OCI-M2 (cell line): Measurements from ENCODE around the gene NSF.
"Not testable (repeated sequence)": the region's sequence is repeated elsewhere in the genome, so short reads cannot be mapped to it uniquely, and the experiment has no call there.

Experiments used
- DNase-seq: peaks from one replicate; lab custom pipeline; 2025; ENCODE audit not compliant: unreplicated experiment; lab: John Stamatoyannopoulos, UW

Gene NSF

DNA sequence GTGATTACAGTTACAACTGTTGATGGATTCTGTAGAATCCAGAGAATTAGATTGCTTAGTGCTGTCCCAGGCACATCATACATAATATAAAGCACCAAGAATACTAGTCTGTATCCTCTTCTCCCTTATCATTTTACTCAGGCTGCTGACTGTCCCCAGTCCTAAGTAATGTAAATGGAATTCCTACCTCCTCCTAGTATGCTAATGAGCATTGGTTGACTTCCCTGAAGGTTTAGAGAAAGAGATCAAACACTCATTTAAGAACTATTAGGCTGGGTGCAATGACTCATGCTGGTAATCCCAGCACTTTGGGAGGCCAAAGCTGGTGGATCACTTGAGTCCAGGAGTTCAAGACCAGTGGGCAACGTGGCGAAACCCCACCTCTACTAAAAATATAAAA is 37.0 kb downstream of the NSF start:
- DNase-seq: not testable (repeated sequence)

- not testable (repeated sequence) for DNase-seq
Measured at GRCh38 chr17:46628753-46629436, 38.4 kb downstream of the NSF start.

DNA sequence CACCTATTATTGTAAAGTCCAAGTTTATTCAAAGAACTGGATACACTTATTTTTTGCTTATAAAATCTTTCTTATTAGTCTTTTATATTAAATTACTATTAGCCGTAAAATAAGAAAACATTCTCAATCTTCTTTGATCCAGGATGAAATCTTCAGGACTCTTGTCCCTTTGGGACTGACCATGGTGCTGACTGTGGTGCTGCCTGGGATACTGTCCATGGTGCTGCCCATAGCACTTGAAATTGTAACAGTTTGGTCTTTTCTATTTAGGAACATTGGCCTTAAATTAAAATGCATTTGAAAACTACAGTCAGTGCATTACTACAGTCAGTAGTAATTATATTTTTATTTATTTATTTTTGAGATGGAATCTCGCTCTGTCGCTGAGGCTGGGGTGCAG is 41.7 kb downstream of the NSF start:
- not testable (repeated sequence) for DNase-seq

- not testable (repeated sequence) for DNase-seq
Measured at GRCh38 chr17:46634844-46635243, 44.4 kb downstream of the NSF start.

DNA sequence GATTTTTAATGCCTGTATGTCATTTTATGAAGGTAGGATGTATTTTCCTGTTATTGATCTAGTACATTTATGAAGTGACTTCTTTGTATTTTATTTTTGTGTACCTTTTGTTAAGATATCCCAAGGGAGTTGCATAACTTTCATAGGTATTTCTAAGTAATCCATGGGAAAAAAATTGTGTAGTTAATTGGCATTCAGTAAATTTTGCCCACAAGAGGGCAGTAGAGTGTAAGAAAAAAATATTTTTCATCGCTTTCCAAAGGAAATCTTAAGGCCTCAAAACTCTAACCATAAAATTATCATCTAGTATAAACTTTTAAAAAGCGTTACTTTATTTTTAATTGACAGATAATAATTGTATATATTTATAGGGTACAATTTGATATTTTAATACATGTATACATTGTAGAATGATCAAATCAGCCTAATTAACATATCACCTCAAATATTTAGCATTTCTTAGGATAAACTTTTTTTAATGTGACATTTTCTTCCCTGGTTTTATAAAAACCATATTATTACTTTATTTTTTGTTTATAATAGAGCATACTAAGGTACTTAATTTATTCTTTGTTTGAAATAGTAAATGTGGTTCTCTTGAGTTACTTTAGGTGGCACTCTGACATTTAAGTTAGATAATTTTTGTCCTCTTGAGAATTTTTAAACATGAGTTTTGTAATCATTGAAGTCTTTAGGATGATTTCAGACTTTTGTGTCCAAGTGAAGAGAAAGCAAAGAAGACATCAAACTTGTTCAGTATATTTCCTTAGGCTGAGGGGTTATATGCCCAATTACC is 51.6 kb downstream of the NSF start:
- not testable (repeated sequence) for DNase-seq

- DNase-seq: not testable (repeated sequence)
Measured at GRCh38 chr17:46647251-46647650, 56.8 kb downstream of the NSF start.

DNA sequence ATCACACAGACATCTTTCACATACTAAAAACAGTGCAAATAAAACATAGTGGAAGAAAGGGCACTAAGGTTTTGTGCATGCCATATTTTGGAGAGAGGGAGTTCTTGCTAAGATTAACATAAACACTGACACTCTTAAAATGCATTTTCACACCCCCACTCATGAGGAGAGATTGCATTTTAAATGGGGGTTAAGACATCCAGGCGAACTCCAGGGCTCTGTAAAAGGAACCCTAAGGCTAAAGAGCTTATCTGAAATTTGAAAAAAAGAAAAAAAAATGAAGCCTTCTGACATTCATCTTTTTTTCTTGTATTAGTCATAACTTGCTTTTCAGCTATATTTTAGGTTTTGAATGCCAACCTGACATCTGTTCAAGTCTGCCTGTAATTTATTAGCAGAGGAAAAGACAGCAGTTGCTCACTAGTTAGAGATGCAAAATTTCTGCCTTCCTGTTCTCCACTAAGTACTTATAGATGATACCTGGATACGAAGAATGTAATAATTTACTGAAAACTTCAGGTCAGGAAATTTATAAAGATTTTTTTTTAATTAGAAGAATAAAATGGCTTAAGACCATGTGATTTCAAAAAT is 57.3 kb downstream of the NSF start:
- not testable (repeated sequence) for DNase-seq

GRCh38 chr17:46649246-46649645 is 58.8 kb downstream of the NSF start:
- DNase-seq: not testable (repeated sequence)

DNA sequence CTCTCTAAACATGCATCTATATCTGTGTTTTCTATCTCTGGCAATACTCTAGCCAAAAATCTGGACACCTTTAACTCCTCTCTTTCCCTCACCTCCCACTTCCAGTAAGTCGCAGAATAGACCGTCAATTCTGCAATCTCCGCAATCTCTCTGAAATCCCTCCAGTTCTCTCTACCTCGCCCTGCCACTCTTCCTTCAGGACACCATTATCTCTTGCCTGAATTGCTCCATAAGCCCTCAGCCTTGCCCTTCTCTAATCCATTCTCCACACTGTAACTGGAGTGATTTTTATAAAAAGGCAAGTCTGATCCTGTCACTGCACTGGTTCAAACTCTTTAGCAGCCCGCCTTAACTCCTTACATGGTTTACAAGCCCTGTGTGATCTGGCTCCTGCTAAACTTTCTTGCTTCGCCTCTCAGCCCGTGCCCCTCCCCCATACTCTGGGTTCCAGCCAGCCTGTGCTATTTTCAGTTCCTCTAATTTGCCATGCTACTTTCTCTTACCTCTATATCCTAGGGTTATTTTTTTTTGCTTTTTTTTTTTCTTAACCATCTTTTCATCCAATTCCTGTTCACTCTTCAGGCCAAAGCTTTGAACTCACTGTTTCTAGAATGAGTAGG is 61.7 kb downstream of the NSF start:
- not testable (repeated sequence) for DNase-seq

- DNase-seq: not testable (repeated sequence)
Measured at GRCh38 chr17:46658235-46658634, 67.8 kb downstream of the NSF start.

DNA sequence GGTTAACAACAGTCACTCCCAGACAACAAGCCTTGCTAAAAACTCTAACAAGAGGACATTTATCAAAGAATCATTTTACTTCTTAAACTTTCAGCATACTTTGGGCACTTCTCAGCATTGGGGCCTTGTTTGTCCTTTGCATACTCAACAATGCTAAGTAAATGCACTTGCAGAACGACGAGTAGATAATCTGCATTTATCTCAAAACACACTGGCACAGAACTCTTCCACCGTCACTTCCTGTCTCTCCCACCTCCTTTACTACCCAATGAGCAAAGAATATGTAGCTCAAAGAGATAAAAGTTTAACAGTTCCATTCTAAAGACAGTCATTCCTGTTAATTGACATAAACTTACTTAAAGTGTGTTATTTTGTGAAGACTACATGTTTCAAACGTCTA is 69.2 kb downstream of the NSF start:
- DNase-seq: not testable (repeated sequence)

DNA sequence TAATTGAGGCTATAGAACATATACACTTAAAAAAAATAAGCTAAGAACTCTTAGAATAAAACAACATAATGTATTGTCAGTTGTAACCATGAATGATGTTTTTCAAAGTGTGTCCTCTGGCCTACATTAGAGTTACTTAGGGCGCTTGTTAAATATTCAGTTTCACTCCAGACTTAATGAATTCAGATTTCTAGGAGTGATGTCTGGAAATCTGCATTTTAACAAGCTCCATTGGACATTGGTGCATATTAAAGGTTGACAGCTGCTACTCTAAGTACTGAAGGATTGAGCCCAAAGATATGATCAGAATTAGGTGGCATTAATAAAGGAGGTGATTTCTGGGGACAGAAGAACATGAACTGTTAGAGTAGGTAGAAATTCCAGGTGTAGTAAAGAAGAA is 72.7 kb downstream of the NSF start:
- DNase-seq: not testable (repeated sequence)

DNA sequence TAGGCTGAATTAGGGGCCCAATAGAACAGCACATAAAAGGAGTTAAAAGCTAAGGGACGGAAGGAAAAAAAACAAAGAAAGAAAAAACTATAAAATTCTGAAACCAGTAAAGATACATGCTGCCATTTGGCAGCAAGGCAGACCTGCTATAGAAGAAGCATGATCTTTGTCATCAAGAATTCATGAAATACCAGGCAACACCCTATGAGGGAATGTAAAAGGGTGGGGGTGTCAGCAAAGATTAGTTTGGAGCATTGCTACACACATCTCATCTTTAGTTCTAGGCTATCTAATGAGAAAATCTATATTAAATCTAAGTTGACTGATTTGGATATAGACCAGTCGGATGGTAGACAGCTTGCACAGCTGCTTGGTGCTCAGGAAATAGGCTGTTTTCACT is 73.1 kb downstream of the NSF start:
- not testable (repeated sequence) for DNase-seq

DNA sequence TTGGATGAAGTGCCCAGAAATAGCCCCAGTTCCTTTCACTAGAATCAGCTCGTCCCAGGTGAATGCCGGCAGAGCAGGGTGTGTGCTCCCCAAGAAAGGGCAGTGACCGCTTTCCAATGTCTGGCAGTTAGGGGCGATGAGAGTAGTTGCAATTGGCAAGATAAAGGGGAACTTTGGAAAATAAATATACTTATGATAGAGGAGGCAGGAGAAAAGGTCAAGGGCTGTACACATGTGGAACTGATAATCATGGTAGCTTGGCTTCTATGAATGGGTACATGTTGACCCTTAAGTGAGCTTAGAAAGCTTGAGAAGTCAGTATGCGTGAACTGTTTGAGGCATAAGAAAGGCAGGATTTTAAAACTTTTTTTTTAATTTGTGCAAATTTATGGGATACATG is 75.5 kb downstream of the NSF start:
- not testable (repeated sequence) for DNase-seq

- not testable (repeated sequence) for DNase-seq
Measured at GRCh38 chr17:46670789-46671188, 80.3 kb downstream of the NSF start.

DNA sequence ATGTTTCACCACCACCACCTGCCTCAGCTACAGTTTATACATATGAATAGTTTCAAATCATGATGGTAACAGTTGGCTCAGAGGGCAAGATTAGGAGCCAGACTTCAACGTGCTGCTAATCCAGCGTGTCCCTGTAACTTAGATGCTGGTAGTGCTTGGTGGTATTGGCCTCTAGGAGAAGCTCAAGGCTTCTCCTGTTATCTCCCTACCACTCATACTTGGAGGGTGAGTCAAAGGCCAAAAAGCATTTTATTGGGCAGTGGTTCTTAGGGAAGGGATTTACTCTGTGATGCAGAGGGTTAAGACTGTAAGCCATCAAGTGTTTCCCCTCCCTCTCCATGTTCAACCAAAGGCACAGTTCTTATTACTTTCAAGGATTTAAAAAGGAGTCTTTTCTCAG is 82.3 kb downstream of the NSF start:
- DNase-seq: not testable (repeated sequence)

GRCh38 chr17:46677819-46678218 is 87.3 kb downstream of the NSF start:
- DNase-seq: not testable (repeated sequence)

DNA sequence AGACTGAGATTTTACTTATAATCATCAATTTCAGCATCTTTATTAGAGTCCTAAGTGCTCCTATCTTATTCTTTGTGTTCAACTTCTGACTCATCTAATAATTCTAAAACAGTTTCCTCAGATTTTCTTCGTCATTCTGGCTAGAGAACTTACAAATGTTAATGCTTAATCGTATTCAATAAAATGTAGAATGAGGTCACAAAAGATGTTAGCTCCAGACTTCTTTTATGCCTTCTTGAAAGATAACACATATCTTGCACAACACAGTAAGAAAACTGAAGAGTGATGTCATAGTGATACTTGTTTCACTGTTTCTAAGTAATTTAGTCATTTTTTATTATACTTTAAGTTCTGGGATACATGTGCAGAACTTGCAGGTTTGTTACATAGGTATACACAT is 93.2 kb downstream of the NSF start:
- DNase-seq: not testable (repeated sequence)

DNA sequence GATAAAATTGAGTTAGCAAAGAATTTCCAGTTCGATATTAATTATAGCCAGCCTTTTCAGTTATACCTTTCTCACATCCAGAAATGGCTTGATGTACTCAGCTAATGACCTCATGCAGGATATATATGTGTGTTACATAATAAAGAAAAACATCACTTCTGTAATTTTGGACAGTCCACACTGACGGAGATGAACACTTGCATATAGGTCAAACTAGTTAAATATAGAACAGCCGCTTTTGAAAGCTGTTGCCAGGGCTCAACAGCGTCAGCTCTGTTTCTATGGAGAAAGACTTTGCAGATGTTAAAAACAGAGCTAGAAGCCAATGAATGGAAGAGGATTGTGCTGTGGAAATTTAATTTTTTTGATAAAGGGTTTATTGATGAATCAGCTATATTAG is 94.8 kb downstream of the NSF start:
- not testable (repeated sequence) for DNase-seq

DNA sequence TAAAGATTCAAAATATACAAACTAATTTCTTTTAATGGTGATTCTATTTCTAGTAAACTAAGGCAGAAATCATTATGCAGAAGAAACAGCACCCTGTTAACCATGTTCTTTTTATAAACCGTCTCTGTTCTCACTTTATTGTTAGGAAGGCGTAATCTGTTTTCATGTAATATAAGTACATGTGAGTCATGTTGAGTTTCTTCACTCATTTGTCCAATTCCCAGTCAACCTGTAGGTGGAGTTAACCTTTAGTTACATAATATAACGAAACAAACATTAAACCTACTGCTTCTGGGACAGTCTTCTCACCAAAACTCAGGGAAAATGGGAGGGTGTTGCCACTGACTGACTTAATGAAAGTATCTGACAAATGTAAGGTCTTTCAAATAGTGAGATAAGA is 101.7 kb downstream of the NSF start:
- DNase-seq: not testable (repeated sequence)

DNA sequence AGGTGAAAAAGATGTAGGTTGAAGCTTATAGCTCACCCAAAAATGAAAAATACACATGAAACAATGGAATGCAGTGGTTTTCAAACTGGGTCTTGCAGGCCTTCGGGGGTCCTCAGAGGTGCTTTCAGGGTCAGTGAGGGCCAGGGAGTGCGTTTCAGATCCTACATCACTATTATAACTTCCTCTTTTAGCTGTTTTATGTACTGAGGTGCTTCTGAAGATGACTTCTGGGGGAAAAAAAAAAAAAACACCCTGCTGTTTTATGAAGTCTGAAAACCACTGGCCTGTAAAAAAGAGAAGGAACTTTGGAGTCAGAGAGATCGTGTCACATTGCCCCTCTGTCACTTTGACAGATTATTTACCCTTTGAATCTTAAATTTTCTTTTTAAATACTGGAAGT is 102.8 kb downstream of the NSF start:
- not testable (repeated sequence) for DNase-seq
